ENCODE results near the gene CT55. TPM values are rescaled to one million over a fixed set of nuclear protein-coding genes. Genes with fewer than 3 reads are reported as not detected.
"Not testable (repeated sequence)": the region's sequence is repeated elsewhere in the genome, so short reads cannot be mapped to it uniquely, and the experiment has no call there.

Gene CT55
- polyA plus RNA-seq, 3 donors = not detected

- H3K4me3 Mint-ChIP-seq; H3K9me3 Mint-ChIP-seq; intact Hi-C loops (cut with micrococcal nuclease); H2AFZ ChIP-seq (ENCODE audit: insufficient read depth, low read depth, low read length, poor library complexity, severe bottlenecking); H3K27me3 ChIP-seq (ENCODE audit: control insufficient read depth in 2 of 2, insufficient read depth in 2 of 2, low read length in 2 of 2); DNase-seq; H3K4me1 Mint-ChIP-seq; H3K27ac ChIP-seq (ENCODE audit: low read depth in 1 of 2, low read length in 2 of 2); H3K4me1 ChIP-seq (ENCODE audit: control insufficient read depth in 1 of 2, insufficient read depth in 2 of 2, low read length in 2 of 2); H3K4me3 ChIP-seq (replicated peaks in 1 of 3; ENCODE audit: low read depth in 2 of 3, low read length in 3 of 3); H3K27ac Mint-ChIP-seq; H3K4me2 ChIP-seq (replicated peaks; ENCODE audit: extremely low read depth, low read length, poor library complexity, severe bottlenecking); H3K9ac ChIP-seq (ENCODE audit: insufficient read depth, low read length, poor library complexity, severe bottlenecking); H3K9me3 ChIP-seq (replicated peaks in 1 of 2; ENCODE audit: control insufficient read depth in 1 of 2, insufficient read depth in 1 of 2, low read length in 2 of 2); H3K36me3 ChIP-seq (replicated peaks in 1 of 2; ENCODE audit: control insufficient read depth in 1 of 2, insufficient read depth in 2 of 2, low read length in 2 of 2); H3K79me2 ChIP-seq (ENCODE audit: insufficient read depth, low read length); H4K20me1 ChIP-seq (ENCODE audit: insufficient read depth, low read length); H3K36me3 Mint-ChIP-seq: not testable (repeated sequence)
- no CpG with 5 or more reads among the region's 11 CpGs for WGBS (ENCODE audit: insufficient coverage)
- peaks cover 7 to 16% (median 7%) of the 10 kb centered on the region in 3 donors for H3K27me3 Mint-ChIP-seq (ENCODE audit: low read depth in 3 of 3)
- peak; percentile 42 for TF ChIP-seq CTCF (IDR thresholded peaks at IDR 0.05)
These were observed 35.2 kb upstream of the CT55 start for GRCh38 chrX:135206427-135206826.

- intact Hi-C loops (cut with micrococcal nuclease) = no loop called here
- H2AFZ ChIP-seq (ENCODE audit: insufficient read depth, low read depth, low read length, poor library complexity, severe bottlenecking) = no peak overlapping the region
- no peak for TF ChIP-seq CTCF (IDR thresholded peaks at IDR 0.05)
- H3K4me1 Mint-ChIP-seq = peaks cover 10% of the 10 kb centered on the region
- no peaks in the 10 kb centered on the region for H3K36me3 ChIP-seq (replicated peaks in 1 of 2; ENCODE audit: control insufficient read depth in 1 of 2, insufficient read depth in 2 of 2, low read length in 2 of 2)
- no CpG with 5 or more reads among the region's 4 CpGs for WGBS (ENCODE audit: insufficient coverage)
- H3K36me3 Mint-ChIP-seq = no peaks in the 10 kb centered on the region
- no peak overlapping the region for H3K27ac ChIP-seq (ENCODE audit: low read depth in 1 of 2, low read length in 2 of 2)
- H3K4me3 Mint-ChIP-seq = no peak overlapping the region
- H3K79me2 ChIP-seq (ENCODE audit: insufficient read depth, low read length) = no peaks in the 10 kb centered on the region
- H3K4me3 ChIP-seq (replicated peaks in 1 of 3; ENCODE audit: low read depth in 2 of 3, low read length in 3 of 3) = no peak overlapping the region
- no peak for DNase-seq
- peaks cover 0 to 2% of the 10 kb centered on the region in 2 donors for H3K4me1 ChIP-seq (ENCODE audit: control insufficient read depth in 1 of 2, insufficient read depth in 2 of 2, low read length in 2 of 2)
- no peaks in the 10 kb centered on the region for H3K9me3 ChIP-seq (replicated peaks in 1 of 2; ENCODE audit: control insufficient read depth in 1 of 2, insufficient read depth in 1 of 2, low read length in 2 of 2)
- no peak overlapping the region for H3K27ac Mint-ChIP-seq
- no peak overlapping the region for H3K4me2 ChIP-seq (replicated peaks; ENCODE audit: extremely low read depth, low read length, poor library complexity, severe bottlenecking)
- no peaks in the 10 kb centered on the region for H4K20me1 ChIP-seq (ENCODE audit: insufficient read depth, low read length)
- peaks cover 0 to 2% of the 10 kb centered on the region in 2 donors for H3K27me3 ChIP-seq (ENCODE audit: control insufficient read depth in 2 of 2, insufficient read depth in 2 of 2, low read length in 2 of 2)
- peaks cover 0 to 3% (median 0%) of the 10 kb centered on the region in 7 donors for H3K9me3 Mint-ChIP-seq
- H3K27me3 Mint-ChIP-seq (ENCODE audit: low read depth in 3 of 3) = peaks cover 7 to 14% (median 11%) of the 10 kb centered on the region in 3 donors
- no peak overlapping the region for H3K9ac ChIP-seq (ENCODE audit: insufficient read depth, low read length, poor library complexity, severe bottlenecking)
These were observed 29.1 kb upstream of the CT55 start for GRCh38 chrX:135200297-135200696.
